WTC11 (cell line): Measurements from ENCODE around the gene GABBR1. TPM values are rescaled to one million over a fixed set of nuclear protein-coding genes. Genes with fewer than 3 reads are reported as not detected.

Experiments
- ATAC-seq: fragments of 200-7000 bp; cut with Tn5 transposase; 2 replicates; pipeline ENCODE4 v1.10.0; 2021; ENCODE audit warnings: mild to moderate bottlenecking, moderate library complexity
- CTCF ChIA-PET: fragments of 300-600 bp; sonication (Branson Sonifier 250); formaldehyde crosslinking; loops from one replicate; lab custom pipeline; 2021; ENCODE audit warnings: antibody characterized with exemption; lab: Charles Lee
- POLR2A ChIA-PET: fragments of 350-600 bp; sonication (Branson Sonifier 250); formaldehyde crosslinking; loops from one replicate; lab custom pipeline; 2021; ENCODE audit warnings: antibody characterized with exemption; lab: Charles Lee
- DNase-seq: peaks from one replicate; pipeline ENCODE4 v3.0.0; 2021; ENCODE audit warnings: low spot score
- H3K27ac Mint-ChIP-seq: 2 replicates; pipeline ENCODE4 v1.8.0; 2021; ENCODE audit warnings: mixed read lengths
- H3K27me3 Mint-ChIP-seq: 2 replicates; pipeline ENCODE4 v1.8.0; 2021; ENCODE audit warnings: low read depth, mild to moderate bottlenecking, moderate library complexity, mixed read lengths
- H3K36me3 Mint-ChIP-seq: 2 replicates; pipeline ENCODE4 v1.8.0; 2021; ENCODE audit warnings: mixed read lengths
- H3K4me1 Mint-ChIP-seq: 2 replicates; pipeline ENCODE4 v1.8.0; 2022; ENCODE audit warnings: mixed read lengths
- H3K4me3 Mint-ChIP-seq: 2 replicates; pipeline ENCODE4 v1.8.0; 2021; ENCODE audit warnings: mild to moderate bottlenecking, moderate library complexity, mixed read lengths
- H3K9me3 Mint-ChIP-seq: 2 replicates; pipeline ENCODE4 v1.8.0; 2021; ENCODE audit warnings: mixed read lengths
- ATF1 ChIP-seq: sonication (generic); formaldehyde crosslinking; IDR thresholded peaks from 2 replicates; pipeline ENCODE4 v1.8.1; 2023; ENCODE audit warnings: mild to moderate bottlenecking, moderate library complexity, missing genetic modification reagents
- CREB1 ChIP-seq: sonication (generic); formaldehyde crosslinking; IDR thresholded peaks from 2 replicates; pipeline ENCODE4 v1.8.0; 2023; ENCODE audit warnings: mild to moderate bottlenecking, missing genetic modification reagents
- E2F4 ChIP-seq: sonication (generic); formaldehyde crosslinking; IDR thresholded peaks from 2 replicates; pipeline ENCODE4 v1.8.1; 2022; ENCODE audit warnings: low read depth, mild to moderate bottlenecking, moderate library complexity, missing genetic modification reagents, borderline replicate concordance
- ELF4 ChIP-seq: sonication (generic); formaldehyde crosslinking; IDR thresholded peaks from 2 replicates; pipeline ENCODE4 v1.8.1; 2022; ENCODE audit warnings: low read depth, mild to moderate bottlenecking, moderate library complexity, missing genetic modification reagents
- ETV6 ChIP-seq: sonication (generic); formaldehyde crosslinking; IDR thresholded peaks from 2 replicates; pipeline ENCODE4 v1.8.1; 2022; ENCODE audit warnings: mild to moderate bottlenecking, missing genetic modification reagents
- GABPB1 ChIP-seq: sonication (generic); formaldehyde crosslinking; IDR thresholded peaks from 2 replicates; pipeline ENCODE4 v1.8.1; 2023; ENCODE audit warnings: mild to moderate bottlenecking, missing genetic modification reagents
- GRHL2 ChIP-seq: fragments of 250-450 bp; sonication (Bioruptor Pico); IDR thresholded peaks from 2 replicates; pipeline ENCODE4 v1.8.0; 2022; ENCODE audit warnings: mild to moderate bottlenecking, moderate library complexity; ENCODE audit not compliant: insufficient replicate concordance, severe bottlenecking
- GTF2I ChIP-seq: fragments of 250-450 bp; sonication (Bioruptor Pico); conservative IDR thresholded peaks from 2 replicates; pipeline ENCODE4 v1.4.0; 2021; ENCODE audit warnings: mild to moderate bottlenecking
- JAZF1 ChIP-seq: fragments of 250-450 bp; sonication (Bioruptor Pico); IDR thresholded peaks from 2 replicates; pipeline ENCODE4 v1.9.0; 2021; ENCODE audit warnings: moderate library complexity, mild to moderate bottlenecking, inconsistent platforms
- KAT7 ChIP-seq: sonication (generic); formaldehyde crosslinking; IDR thresholded peaks from 2 replicates; pipeline ENCODE4 v1.8.1; 2023; ENCODE audit warnings: missing genetic modification reagents, mild to moderate bottlenecking, borderline replicate concordance
- MYBL2 ChIP-seq: sonication (generic); formaldehyde crosslinking; IDR thresholded peaks from 2 replicates; pipeline ENCODE4 v1.8.1; 2023; ENCODE audit warnings: mild to moderate bottlenecking, moderate library complexity, missing genetic modification reagents
- NFATC4 ChIP-seq: fragments of 250-450 bp; sonication (Bioruptor Pico); IDR thresholded peaks from 2 replicates; pipeline ENCODE4 v1.9.0; 2021; ENCODE audit warnings: mild to moderate bottlenecking
- PREB ChIP-seq: sonication (generic); formaldehyde crosslinking; IDR thresholded peaks from 2 replicates; pipeline ENCODE4 v1.8.1; 2022; ENCODE audit warnings: mild to moderate bottlenecking, missing genetic modification reagents, moderate library complexity, borderline replicate concordance
- PRRX2 ChIP-seq: fragments of 250-450 bp; sonication (Bioruptor Pico); IDR thresholded peaks from 2 replicates; pipeline ENCODE4 v1.8.0; 2021; ENCODE audit warnings: mild to moderate bottlenecking
- STAT6 ChIP-seq: sonication (generic); formaldehyde crosslinking; conservative IDR thresholded peaks from 2 replicates; pipeline ENCODE4 v1.8.1; 2023; ENCODE audit warnings: mild to moderate bottlenecking, low read depth, missing genetic modification reagents, moderate library complexity
- TP53 ChIP-seq: sonication (generic); formaldehyde crosslinking; IDR thresholded peaks from 2 replicates; pipeline ENCODE4 v1.8.1; 2023; ENCODE audit warnings: mild to moderate bottlenecking, missing genetic modification reagents
- USF1 ChIP-seq: sonication (generic); formaldehyde crosslinking; IDR thresholded peaks from 2 replicates; pipeline ENCODE4 v1.8.0; 2022; ENCODE audit warnings: mild to moderate bottlenecking, missing genetic modification reagents
- ZBTB21 ChIP-seq: sonication (generic); formaldehyde crosslinking; IDR thresholded peaks from 2 replicates; pipeline ENCODE4 v1.8.1; 2023; ENCODE audit warnings: mild to moderate bottlenecking, missing genetic modification reagents, borderline replicate concordance
- ZNF219 ChIP-seq: sonication (generic); formaldehyde crosslinking; IDR thresholded peaks from 2 replicates; pipeline ENCODE4 v1.8.0; 2023; ENCODE audit warnings: missing genetic modification reagents, mild to moderate bottlenecking, borderline replicate concordance
- ZNF232 ChIP-seq: sonication (generic); formaldehyde crosslinking; IDR thresholded peaks from 2 replicates; pipeline ENCODE4 v1.8.0; 2022; ENCODE audit warnings: mild to moderate bottlenecking, missing genetic modification reagents
- ZNF263 ChIP-seq: sonication (generic); formaldehyde crosslinking; IDR thresholded peaks from 2 replicates; pipeline ENCODE4 v1.8.1; 2022; ENCODE audit warnings: low read depth, mild to moderate bottlenecking, moderate library complexity, missing genetic modification reagents
- ZNF416 ChIP-seq: fragments of 250-450 bp; sonication (Bioruptor Pico); IDR thresholded peaks from 2 replicates; pipeline ENCODE4 v1.9.0; 2021; ENCODE audit warnings: mild to moderate bottlenecking, inconsistent platforms
- ZNF423 ChIP-seq: fragments of 250-450 bp; sonication (Bioruptor Pico); IDR thresholded peaks from 2 replicates; pipeline ENCODE4 v2.1.2; 2022; ENCODE audit warnings: mild to moderate bottlenecking, moderate library complexity
- ZNF512 ChIP-seq: sonication (generic); formaldehyde crosslinking; IDR thresholded peaks from 2 replicates; pipeline ENCODE4 v1.8.1; 2022; ENCODE audit warnings: missing genetic modification reagents, borderline replicate concordance
- ZNF671 ChIP-seq: fragments of 250-450 bp; sonication (Bioruptor Pico); IDR thresholded peaks from 2 replicates; pipeline ENCODE4 v1.8.0; 2021; ENCODE audit warnings: mild to moderate bottlenecking
- total RNA-seq: library from RNA; stranded (reverse); gene quantifications from 3 replicates; pipeline ENCODE4 v1.2.3, GENCODE V29; 2021

The GABBR1 gene
- total RNA-seq, 1 experiment from 2014 or later: 107 TPM

GRCh38 chr6:29593199-29593855 lies 39.7 kb downstream of the GABBR1 start:
- no peak overlapping the region for H3K27ac Mint-ChIP-seq
- H3K4me3 Mint-ChIP-seq: no peak overlapping the region
- DNase-seq: no peak
- ChIA-PET POLR2A (no interaction called here), CTCF (no interaction called here)
- H3K36me3 Mint-ChIP-seq: peaks cover 9% of the 10 kb centered on the region
- H3K27me3 Mint-ChIP-seq: no peaks in the 10 kb centered on the region
- H3K9me3 Mint-ChIP-seq: 0 out of 2 replicates have a peak, but pooled peaks cover 3% of the 10 kb centered on the region
- ATAC-seq: no peak
- TF ChIP-seq NFATC4 (CRISPR knock-in tag) (no peak), GTF2I (no peak), GABPB1 (CRISPR knock-in tag) (no peak), ZNF263 (CRISPR knock-in tag) (no peak), ZNF671 (no peak), ZNF232 (CRISPR knock-in tag) (no peak), JAZF1 (CRISPR knock-in tag) (no peak), ZNF512 (CRISPR knock-in tag) (no peak), ZBTB21 (no peak), TP53 (CRISPR knock-in tag) (no peak), STAT6 (CRISPR knock-in tag) (no peak), MYBL2 (CRISPR knock-in tag) (no peak), KAT7 (no peak)
- peaks cover 27% of the 10 kb centered on the region for H3K4me1 Mint-ChIP-seq

- Mint-ChIP-seq H3K27me3 (no peaks in the 10 kb centered on the region), H3K4me1 (peaks cover 20% of the 10 kb centered on the region), H3K9me3 (no peaks in the 10 kb centered on the region), H3K4me3 (no peak overlapping the region), H3K36me3 (peaks cover 9% of the 10 kb centered on the region), H3K27ac (peak overlapping the region; percentile 36; the same call in 1 of the 2 replicates)
- TF ChIP-seq ETV6 (CRISPR knock-in tag) (no peak), PRRX2 (CRISPR knock-in tag) (no peak), GRHL2 (no peak), ELF4 (no peak), PREB (CRISPR knock-in tag) (no peak)
- CTCF ChIA-PET: no interaction called here
- DNase-seq (no peak), ATAC-seq (no peak)
- POLR2A ChIA-PET: no interaction called here
Measured at GRCh38 chr6:29591677-29592076, 41.3 kb downstream of the GABBR1 start.

GRCh38 chr6:29590218-29590808 lies 42.7 kb downstream of the GABBR1 start:
- DNase-seq (no peak), ATAC-seq (no peak)
- Mint-ChIP-seq H3K27ac (no peak overlapping the region), H3K4me1 (peaks cover 12% of the 10 kb centered on the region), H3K9me3 (no peaks in the 10 kb centered on the region), H3K4me3 (no peak overlapping the region), H3K27me3 (no peaks in the 10 kb centered on the region), H3K36me3 (0 out of 2 replicates have a peak, but pooled peaks cover 5% of the 10 kb centered on the region)
- CTCF ChIA-PET: interaction anchor here (0.6 to 2.4 kb wide), 10 partner anchors 12 to 215 kb away, joined by 3 to 31 read pairs (median 7); partner anchors contain the start of gene OR12D3
- POLR2A ChIA-PET: no interaction called here
- no peak for TF ChIP-seq ZNF219
- TF ChIP-seq ATF1 (CRISPR knock-in tag): no peak
- TF ChIP-seq ZNF512 (CRISPR knock-in tag): no peak
- TF ChIP-seq USF1 (CRISPR knock-in tag): no peak
- no peak for TF ChIP-seq ZNF416 (CRISPR knock-in tag)
- no peak for TF ChIP-seq E2F4 (CRISPR knock-in tag)
- TF ChIP-seq ELF4: no peak
- TF ChIP-seq CREB1 (CRISPR knock-in tag): no peak
- TF ChIP-seq ZNF423 (CRISPR knock-in tag): no peak
